SK-N-MC (cell line): Measurements from ENCODE around the gene POLK.
"Not testable (repeated sequence)": the region's sequence is repeated elsewhere in the genome, so short reads cannot be mapped to it uniquely, and the experiment has no call there.

Experiments
- FOXP2 ChIP-seq: optimal IDR thresholded peaks from 2 replicates; pipeline ENCODE3; 2011; ENCODE audit warnings: mild to moderate bottlenecking, moderate library complexity; ENCODE audit not compliant: insufficient read depth; ENCODE audit errors: extremely low read length, control extremely low read depth
- POLR2AphosphoS5 ChIP-seq: IDR thresholded peaks from 2 replicates; pipeline ENCODE4 v1.6.1; 2012; ENCODE audit warnings: mild to moderate bottlenecking, low read depth, low read length, borderline replicate concordance

- TF ChIP-seq FOXP2, POLR2AphosphoS5: not testable (repeated sequence)
Observed at GRCh38 chr5:75565991-75566709, 54.5 kb downstream of the POLK start.
